Measurements from ENCODE around the gene MAGEA8. TPM values are rescaled to one million over a fixed set of nuclear protein-coding genes. Genes with fewer than 3 reads are reported as not detected.
"Not testable (repeated sequence)": the region's sequence is repeated elsewhere in the genome, so short reads cannot be mapped to it uniquely, and the experiment has no call there.

The MAGEA8 gene
- polyA plus RNA-seq, 2 donors = not detected

DNA sequence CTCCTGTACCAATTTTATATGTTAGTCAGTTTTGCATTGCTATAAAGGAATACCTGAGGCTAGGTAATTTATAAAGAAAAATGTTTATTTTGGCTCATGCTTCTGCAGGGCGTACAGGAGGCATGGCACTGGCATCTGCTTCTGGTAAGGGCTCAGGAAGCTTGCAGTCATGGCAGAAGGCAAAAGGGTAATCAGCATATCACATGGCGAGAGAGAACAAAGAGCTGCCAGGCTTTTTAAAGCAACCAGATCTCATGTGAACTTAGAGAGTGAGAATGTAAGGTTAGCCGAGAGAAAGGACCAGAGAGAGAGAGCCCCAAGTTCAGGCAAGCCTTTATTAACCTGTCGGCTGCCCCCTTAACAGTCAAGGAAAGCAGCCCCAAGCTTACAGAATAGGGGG is 42.9 kb downstream of the MAGEA8 start:
- not testable (repeated sequence) for H3K4me1 ChIP-seq (ENCODE audit: control insufficient read depth in 2 of 2, insufficient read depth in 2 of 2, low read length in 1 of 2); H3K9me3 ChIP-seq (ENCODE audit: control insufficient read depth in 2 of 2, insufficient read depth in 1 of 2, low read depth in 1 of 2, low read length in 1 of 2); H3K4me3 ChIP-seq (ENCODE audit: low read depth in 1 of 2, low read length in 2 of 2); H3K36me3 ChIP-seq (ENCODE audit: control insufficient read depth in 2 of 2, insufficient read depth in 2 of 2, low read length in 1 of 2); H3K27me3 ChIP-seq (ENCODE audit: control insufficient read depth in 1 of 2, insufficient read depth in 2 of 2, low read length in 2 of 2); H3K27ac ChIP-seq (ENCODE audit: low read depth in 2 of 2, low read length in 1 of 2)
- no CpG with 5 or more reads among the region's 4 CpGs for WGBS, 2 donors

DNA sequence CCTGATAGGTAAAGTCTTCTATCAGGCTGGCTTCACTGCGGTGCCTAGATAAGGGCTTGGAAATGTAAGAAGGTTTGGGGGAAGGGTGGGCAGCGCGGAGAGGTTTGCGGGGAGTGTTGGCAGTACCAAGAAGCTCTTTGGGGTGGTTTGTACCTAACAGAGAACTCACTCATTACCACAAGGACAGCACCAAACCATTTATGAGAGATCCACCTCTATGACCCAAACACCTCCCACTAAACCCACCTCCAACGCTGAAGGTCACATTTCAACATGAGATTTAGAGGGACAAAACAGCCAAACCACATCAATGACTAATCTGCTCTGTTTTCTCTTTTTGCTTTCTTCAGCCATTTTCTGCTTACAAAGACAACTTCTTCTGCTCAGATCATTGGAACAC is 43.5 kb downstream of the MAGEA8 start:
- H3K4me1 ChIP-seq (ENCODE audit: control insufficient read depth in 2 of 2, insufficient read depth in 2 of 2, low read length in 1 of 2); H3K9me3 ChIP-seq (ENCODE audit: control insufficient read depth in 2 of 2, insufficient read depth in 1 of 2, low read depth in 1 of 2, low read length in 1 of 2); H3K27me3 ChIP-seq (ENCODE audit: control insufficient read depth in 1 of 2, insufficient read depth in 2 of 2, low read length in 2 of 2); H3K4me3 ChIP-seq (ENCODE audit: low read depth in 1 of 2, low read length in 2 of 2); H3K36me3 ChIP-seq (ENCODE audit: control insufficient read depth in 2 of 2, insufficient read depth in 2 of 2, low read length in 1 of 2); H3K27ac ChIP-seq (ENCODE audit: low read depth in 2 of 2, low read length in 1 of 2): not testable (repeated sequence)
- no CpG with 5 or more reads among the region's 5 CpGs for whole genome bisulfite sequencing, 2 donors

DNA sequence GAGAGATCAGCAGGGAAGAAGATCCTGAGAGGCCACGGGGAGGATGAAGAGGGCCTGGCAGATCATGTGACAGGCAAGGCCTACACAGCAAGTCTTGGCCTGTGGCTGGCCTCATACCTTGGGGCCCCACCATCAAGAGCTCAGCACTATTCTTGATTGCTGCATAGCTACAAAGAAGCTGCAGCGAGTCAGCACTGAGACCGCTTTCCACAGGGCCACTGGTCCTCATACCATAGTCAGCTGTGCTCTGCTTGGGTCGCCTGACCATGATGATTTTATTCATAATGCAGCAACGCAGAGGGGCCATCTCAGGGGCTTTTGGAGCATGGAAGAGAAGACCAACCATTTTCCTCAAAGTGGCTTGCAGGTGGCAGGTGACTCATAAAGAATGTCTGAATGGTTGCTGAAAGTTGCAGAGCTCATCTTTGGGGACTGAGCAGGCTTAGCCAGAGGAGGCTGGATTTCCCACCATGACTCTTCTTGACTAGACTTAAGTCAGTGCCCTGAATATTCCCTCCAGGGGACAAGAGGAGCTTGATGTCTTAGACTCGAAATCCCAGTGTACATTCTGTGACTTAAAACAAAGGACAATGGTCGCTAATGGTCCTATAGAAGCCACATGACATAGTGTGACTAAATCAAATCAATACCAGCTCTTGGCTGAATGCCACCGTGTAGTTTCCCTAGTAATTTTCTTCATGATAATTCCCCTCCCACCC is 46.4 kb downstream of the MAGEA8 start:
- 57 to 67% methylated on average over 1 of the region's 8 CpGs for WGBS, 2 donors
- not testable (repeated sequence) for H3K27me3 ChIP-seq (ENCODE audit: control insufficient read depth in 1 of 2, insufficient read depth in 2 of 2, low read length in 2 of 2); H3K4me1 ChIP-seq (ENCODE audit: control insufficient read depth in 2 of 2, insufficient read depth in 2 of 2, low read length in 1 of 2); H3K27ac ChIP-seq (ENCODE audit: low read depth in 2 of 2, low read length in 1 of 2); H3K4me3 ChIP-seq (ENCODE audit: low read depth in 1 of 2, low read length in 2 of 2); H3K36me3 ChIP-seq (ENCODE audit: control insufficient read depth in 2 of 2, insufficient read depth in 2 of 2, low read length in 1 of 2); H3K9me3 ChIP-seq (ENCODE audit: control insufficient read depth in 2 of 2, insufficient read depth in 1 of 2, low read depth in 1 of 2, low read length in 1 of 2)

DNA sequence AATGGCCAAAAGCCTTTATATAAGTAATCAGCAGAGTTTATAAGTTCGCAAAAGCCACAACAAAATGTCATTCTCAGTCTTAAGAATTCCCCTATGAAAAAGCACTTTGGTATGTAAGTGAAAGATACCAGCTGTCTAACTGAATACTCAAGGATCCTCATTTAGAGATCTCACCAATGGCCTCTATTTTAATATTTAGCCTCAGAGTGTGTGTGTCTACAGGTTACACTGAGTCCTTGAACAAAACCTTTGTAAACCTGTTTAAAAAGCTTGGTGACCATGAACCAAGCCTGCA is 46.9 kb downstream of the MAGEA8 start:
- H3K36me3 ChIP-seq (ENCODE audit: control insufficient read depth in 2 of 2, insufficient read depth in 2 of 2, low read length in 1 of 2); H3K4me1 ChIP-seq (ENCODE audit: control insufficient read depth in 2 of 2, insufficient read depth in 2 of 2, low read length in 1 of 2); H3K27ac ChIP-seq (ENCODE audit: low read depth in 2 of 2, low read length in 1 of 2); H3K4me3 ChIP-seq (ENCODE audit: low read depth in 1 of 2, low read length in 2 of 2); H3K27me3 ChIP-seq (ENCODE audit: control insufficient read depth in 1 of 2, insufficient read depth in 2 of 2, low read length in 2 of 2); H3K9me3 ChIP-seq (ENCODE audit: control insufficient read depth in 2 of 2, insufficient read depth in 1 of 2, low read depth in 1 of 2, low read length in 1 of 2): not testable (repeated sequence)
- no CpG with 5 or more reads among the region's 1 CpG for WGBS, 2 donors

DNA sequence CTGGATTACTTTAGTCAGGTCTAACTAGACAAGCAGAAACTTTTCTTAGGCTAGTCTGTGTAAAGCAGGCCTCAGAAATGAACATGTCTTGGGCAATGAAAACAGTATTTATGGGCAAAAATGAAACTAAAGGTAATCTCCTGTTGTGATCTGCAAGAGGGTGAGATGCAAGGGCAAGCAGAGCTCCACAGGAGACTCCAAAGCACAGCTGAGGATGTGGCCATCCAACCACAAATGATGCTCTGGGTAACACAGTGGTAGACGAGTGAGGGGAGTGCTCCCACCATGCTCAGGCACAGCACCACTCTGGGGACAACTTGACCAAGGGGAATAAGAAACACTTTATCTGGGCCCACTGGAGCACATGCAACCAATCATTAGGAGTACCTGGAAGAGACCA is 47.7 kb downstream of the MAGEA8 start:
- not testable (repeated sequence) for H3K27me3 ChIP-seq (ENCODE audit: control insufficient read depth in 1 of 2, insufficient read depth in 2 of 2, low read length in 2 of 2); H3K4me3 ChIP-seq (ENCODE audit: low read depth in 1 of 2, low read length in 2 of 2); H3K27ac ChIP-seq (ENCODE audit: low read depth in 2 of 2, low read length in 1 of 2); H3K4me1 ChIP-seq (ENCODE audit: control insufficient read depth in 2 of 2, insufficient read depth in 2 of 2, low read length in 1 of 2); H3K36me3 ChIP-seq (ENCODE audit: control insufficient read depth in 2 of 2, insufficient read depth in 2 of 2, low read length in 1 of 2); H3K9me3 ChIP-seq (ENCODE audit: control insufficient read depth in 2 of 2, insufficient read depth in 1 of 2, low read depth in 1 of 2, low read length in 1 of 2)
- WGBS, 2 donors = 80 to 86% methylated on average over 1 of the region's 1 CpG

DNA sequence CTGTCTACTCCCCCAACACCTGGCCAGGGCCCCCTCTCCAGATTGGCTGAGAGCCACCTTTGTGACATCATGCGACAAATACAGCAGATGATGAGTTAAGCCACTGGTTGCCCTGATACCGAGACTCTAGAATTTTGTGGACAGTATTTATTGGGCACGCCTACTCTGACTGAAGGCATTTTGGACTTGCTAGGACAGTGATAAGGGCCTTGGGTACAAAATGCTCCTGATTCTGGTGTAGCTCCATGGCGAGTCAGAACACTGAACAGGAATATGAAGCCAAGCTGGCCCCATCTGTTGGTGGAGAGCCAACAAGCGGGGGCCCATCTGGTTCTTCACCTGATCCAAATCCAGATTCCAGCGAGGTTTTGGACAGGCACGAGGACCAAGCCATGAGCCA is 48.4 kb downstream of the MAGEA8 start, which contains the start of gene HSFX4:
Gene HSFX4, plus strand, starts transcription at position 174 of the 400 bp plus-strand sequence. Its CDS starts 72 bp downstream, at position 246.
- H3K27ac ChIP-seq (ENCODE audit: low read depth in 2 of 2, low read length in 1 of 2); H3K27me3 ChIP-seq (ENCODE audit: control insufficient read depth in 1 of 2, insufficient read depth in 2 of 2, low read length in 2 of 2); H3K9me3 ChIP-seq (ENCODE audit: control insufficient read depth in 2 of 2, insufficient read depth in 1 of 2, low read depth in 1 of 2, low read length in 1 of 2); H3K4me1 ChIP-seq (ENCODE audit: control insufficient read depth in 2 of 2, insufficient read depth in 2 of 2, low read length in 1 of 2); H3K36me3 ChIP-seq (ENCODE audit: control insufficient read depth in 2 of 2, insufficient read depth in 2 of 2, low read length in 1 of 2); H3K4me3 ChIP-seq (ENCODE audit: low read depth in 1 of 2, low read length in 2 of 2): not testable (repeated sequence)
- WGBS, 2 donors = 92 to 100% methylated on average over 2 of the region's 7 CpGs

DNA sequence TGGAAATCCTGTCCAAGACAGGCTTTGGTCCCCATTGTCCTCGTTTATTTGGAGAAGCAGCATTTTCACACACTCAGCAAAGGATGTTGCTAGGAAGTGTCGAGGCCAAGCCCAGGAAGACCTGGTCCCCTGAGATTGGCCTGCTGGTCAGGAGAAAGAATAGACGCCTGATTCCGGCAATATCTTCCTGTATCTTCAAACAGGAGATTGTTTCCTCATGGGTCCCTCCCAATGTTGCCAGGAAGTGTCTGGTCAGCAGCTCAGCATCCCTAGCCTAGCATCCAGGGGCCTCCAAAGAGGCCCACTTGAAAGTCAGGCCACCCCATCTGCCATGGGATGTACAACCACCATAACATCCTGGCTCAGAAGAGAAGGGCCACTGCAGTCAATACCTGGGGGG is 50.4 kb downstream of the MAGEA8 start:
- H3K9me3 ChIP-seq (ENCODE audit: control insufficient read depth in 2 of 2, insufficient read depth in 1 of 2, low read depth in 1 of 2, low read length in 1 of 2) = not testable (repeated sequence)
- 50 to 54% methylated on average over 1 to 2 of the region's 4 CpGs for WGBS, 2 donors

DNA sequence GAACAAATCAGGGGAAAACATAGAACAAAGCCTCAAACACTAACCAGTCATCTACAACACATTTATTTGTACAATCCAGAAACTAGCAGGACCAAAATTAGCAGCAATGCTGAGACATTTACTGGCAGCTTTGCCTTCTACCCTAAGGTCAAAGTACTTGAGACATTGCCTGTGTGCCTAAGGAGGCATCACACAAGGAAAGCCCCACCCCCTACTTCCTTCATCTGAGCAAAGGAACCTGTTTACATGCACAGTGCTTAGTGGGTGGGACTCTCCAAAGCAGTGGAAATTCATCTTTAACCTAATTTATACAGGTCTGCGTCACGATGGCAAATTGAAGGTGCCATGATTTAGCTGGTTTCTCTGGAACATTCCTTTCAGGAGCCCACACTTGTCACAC is 51.2 kb downstream of the MAGEA8 start:
- not testable (repeated sequence) for H3K27me3 ChIP-seq (ENCODE audit: control insufficient read depth in 1 of 2, insufficient read depth in 2 of 2, low read length in 2 of 2); H3K36me3 ChIP-seq (ENCODE audit: control insufficient read depth in 2 of 2, insufficient read depth in 2 of 2, low read length in 1 of 2); H3K9me3 ChIP-seq (ENCODE audit: control insufficient read depth in 2 of 2, insufficient read depth in 1 of 2, low read depth in 1 of 2, low read length in 1 of 2); H3K4me3 ChIP-seq (ENCODE audit: low read depth in 1 of 2, low read length in 2 of 2); H3K27ac ChIP-seq (ENCODE audit: low read depth in 2 of 2, low read length in 1 of 2); H3K4me1 ChIP-seq (ENCODE audit: control insufficient read depth in 2 of 2, insufficient read depth in 2 of 2, low read length in 1 of 2)
- 84 to 89% methylated on average over 2 of the region's 2 CpGs for WGBS, 2 donors

More for the DNA sequence above, 50.4 kb downstream of the MAGEA8 start:
- H3K4me1 ChIP-seq (ENCODE audit: control insufficient read depth in 2 of 2, insufficient read depth in 2 of 2, low read length in 1 of 2); H3K27me3 ChIP-seq (ENCODE audit: control insufficient read depth in 1 of 2, insufficient read depth in 2 of 2, low read length in 2 of 2); H3K4me3 ChIP-seq (ENCODE audit: low read depth in 1 of 2, low read length in 2 of 2); H3K36me3 ChIP-seq (ENCODE audit: control insufficient read depth in 2 of 2, insufficient read depth in 2 of 2, low read length in 1 of 2); H3K27ac ChIP-seq (ENCODE audit: low read depth in 2 of 2, low read length in 1 of 2): not testable (repeated sequence)

DNA sequence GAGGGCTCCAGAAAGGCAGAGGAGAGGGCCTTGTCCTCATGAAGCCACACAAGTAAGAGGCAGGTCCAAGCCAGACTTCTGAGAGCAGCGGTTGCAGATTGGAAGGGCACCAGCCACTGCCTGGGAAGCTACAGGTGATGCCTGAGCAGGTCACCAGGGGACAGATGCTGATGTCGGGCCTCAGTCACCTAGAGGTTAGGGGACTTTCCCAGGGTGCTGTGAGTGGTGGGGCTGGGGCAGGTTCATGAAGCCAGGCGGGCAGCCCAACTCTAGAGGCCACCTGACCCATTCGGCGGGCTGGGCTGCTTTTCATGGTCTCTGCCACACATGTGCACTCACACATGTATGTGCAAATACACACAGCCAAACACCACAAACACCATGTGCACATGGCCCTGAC is 52.0 kb downstream of the MAGEA8 start:
- not testable (repeated sequence) for H3K4me3 ChIP-seq (ENCODE audit: low read depth in 1 of 2, low read length in 2 of 2); H3K36me3 ChIP-seq (ENCODE audit: control insufficient read depth in 2 of 2, insufficient read depth in 2 of 2, low read length in 1 of 2); H3K27ac ChIP-seq (ENCODE audit: low read depth in 2 of 2, low read length in 1 of 2); H3K27me3 ChIP-seq (ENCODE audit: control insufficient read depth in 1 of 2, insufficient read depth in 2 of 2, low read length in 2 of 2); H3K9me3 ChIP-seq (ENCODE audit: control insufficient read depth in 2 of 2, insufficient read depth in 1 of 2, low read depth in 1 of 2, low read length in 1 of 2); H3K4me1 ChIP-seq (ENCODE audit: control insufficient read depth in 2 of 2, insufficient read depth in 2 of 2, low read length in 1 of 2)
- 89 to 100% methylated on average over 1 of the region's 5 CpGs for WGBS, 2 donors

DNA sequence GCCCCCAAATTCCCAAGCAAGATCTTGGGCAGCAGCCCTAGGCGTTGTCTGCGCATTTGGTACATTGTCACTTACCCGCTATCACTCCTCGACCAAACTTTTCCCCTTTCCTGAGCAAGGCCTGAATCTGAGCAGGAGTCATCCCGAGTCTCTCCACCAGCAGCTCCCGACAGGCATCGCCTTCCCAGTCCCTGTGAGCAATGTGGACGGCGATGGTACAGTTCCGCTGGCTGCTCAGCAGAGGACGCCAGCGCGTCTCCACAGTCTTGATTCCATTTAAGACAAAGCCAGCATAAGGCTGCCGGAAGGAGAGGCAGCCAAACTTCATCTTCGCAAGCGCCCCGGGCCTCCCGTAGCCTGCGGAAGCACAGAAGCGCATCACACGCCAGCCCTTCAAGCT is 52.6 kb downstream of the MAGEA8 start:
- not testable (repeated sequence) for H3K4me1 ChIP-seq (ENCODE audit: control insufficient read depth in 2 of 2, insufficient read depth in 2 of 2, low read length in 1 of 2); H3K36me3 ChIP-seq (ENCODE audit: control insufficient read depth in 2 of 2, insufficient read depth in 2 of 2, low read length in 1 of 2); H3K27ac ChIP-seq (ENCODE audit: low read depth in 2 of 2, low read length in 1 of 2); H3K9me3 ChIP-seq (ENCODE audit: control insufficient read depth in 2 of 2, insufficient read depth in 1 of 2, low read depth in 1 of 2, low read length in 1 of 2); H3K4me3 ChIP-seq (ENCODE audit: low read depth in 1 of 2, low read length in 2 of 2); H3K27me3 ChIP-seq (ENCODE audit: control insufficient read depth in 1 of 2, insufficient read depth in 2 of 2, low read length in 2 of 2)
- WGBS, 2 donors = 82 to 89% methylated on average over 10 to 17 of the region's 21 CpGs

All from esophagus (tissue), 2 donors.